ENCODE results near the gene IFT172.

IFT172 gene

GRCh38 chr2:27494284-27494943 is 4.9 kb upstream of the IFT172 start:
- TF ChIP-seq, protein P1, sequence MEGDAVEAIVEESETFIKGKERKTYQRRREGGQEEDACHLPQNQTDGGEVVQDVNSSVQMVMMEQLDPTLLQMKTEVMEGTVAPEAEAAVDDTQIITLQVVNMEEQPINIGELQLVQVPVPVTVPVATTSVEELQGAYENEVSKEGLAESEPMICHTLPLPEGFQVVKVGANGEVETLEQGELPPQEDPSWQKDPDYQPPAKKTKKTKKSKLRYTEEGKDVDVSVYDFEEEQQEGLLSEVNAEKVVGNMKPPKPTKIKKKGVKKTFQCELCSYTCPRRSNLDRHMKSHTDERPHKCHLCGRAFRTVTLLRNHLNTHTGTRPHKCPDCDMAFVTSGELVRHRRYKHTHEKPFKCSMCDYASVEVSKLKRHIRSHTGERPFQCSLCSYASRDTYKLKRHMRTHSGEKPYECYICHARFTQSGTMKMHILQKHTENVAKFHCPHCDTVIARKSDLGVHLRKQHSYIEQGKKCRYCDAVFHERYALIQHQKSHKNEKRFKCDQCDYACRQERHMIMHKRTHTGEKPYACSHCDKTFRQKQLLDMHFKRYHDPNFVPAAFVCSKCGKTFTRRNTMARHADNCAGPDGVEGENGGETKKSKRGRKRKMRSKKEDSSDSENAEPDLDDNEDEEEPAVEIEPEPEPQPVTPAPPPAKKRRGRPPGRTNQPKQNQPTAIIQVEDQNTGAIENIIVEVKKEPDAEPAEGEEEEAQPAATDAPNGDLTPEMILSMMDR (IDR thresholded peaks at IDR 0.05; ENCODE audit: insufficient read depth, low read length): no peak
- no peak for TF ChIP-seq SPI1 (IDR thresholded peaks at IDR 0.05; ENCODE audit: borderline replicate concordance, low read depth)
- TF ChIP-seq, protein P2, sequence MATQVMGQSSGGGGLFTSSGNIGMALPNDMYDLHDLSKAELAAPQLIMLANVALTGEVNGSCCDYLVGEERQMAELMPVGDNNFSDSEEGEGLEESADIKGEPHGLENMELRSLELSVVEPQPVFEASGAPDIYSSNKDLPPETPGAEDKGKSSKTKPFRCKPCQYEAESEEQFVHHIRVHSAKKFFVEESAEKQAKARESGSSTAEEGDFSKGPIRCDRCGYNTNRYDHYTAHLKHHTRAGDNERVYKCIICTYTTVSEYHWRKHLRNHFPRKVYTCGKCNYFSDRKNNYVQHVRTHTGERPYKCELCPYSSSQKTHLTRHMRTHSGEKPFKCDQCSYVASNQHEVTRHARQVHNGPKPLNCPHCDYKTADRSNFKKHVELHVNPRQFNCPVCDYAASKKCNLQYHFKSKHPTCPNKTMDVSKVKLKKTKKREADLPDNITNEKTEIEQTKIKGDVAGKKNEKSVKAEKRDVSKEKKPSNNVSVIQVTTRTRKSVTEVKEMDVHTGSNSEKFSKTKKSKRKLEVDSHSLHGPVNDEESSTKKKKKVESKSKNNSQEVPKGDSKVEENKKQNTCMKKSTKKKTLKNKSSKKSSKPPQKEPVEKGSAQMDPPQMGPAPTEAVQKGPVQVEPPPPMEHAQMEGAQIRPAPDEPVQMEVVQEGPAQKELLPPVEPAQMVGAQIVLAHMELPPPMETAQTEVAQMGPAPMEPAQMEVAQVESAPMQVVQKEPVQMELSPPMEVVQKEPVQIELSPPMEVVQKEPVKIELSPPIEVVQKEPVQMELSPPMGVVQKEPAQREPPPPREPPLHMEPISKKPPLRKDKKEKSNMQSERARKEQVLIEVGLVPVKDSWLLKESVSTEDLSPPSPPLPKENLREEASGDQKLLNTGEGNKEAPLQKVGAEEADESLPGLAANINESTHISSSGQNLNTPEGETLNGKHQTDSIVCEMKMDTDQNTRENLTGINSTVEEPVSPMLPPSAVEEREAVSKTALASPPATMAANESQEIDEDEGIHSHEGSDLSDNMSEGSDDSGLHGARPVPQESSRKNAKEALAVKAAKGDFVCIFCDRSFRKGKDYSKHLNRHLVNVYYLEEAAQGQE (IDR thresholded peaks at IDR 0.05; ENCODE audit: insufficient replicate concordance, low read depth): no peak
- no peak for TF ChIP-seq POLR2AphosphoS5 (IDR thresholded peaks at IDR 0.05; ENCODE audit: low read depth)
- TF ChIP-seq GABPA (IDR thresholded peaks at IDR 0.05; ENCODE audit: low read depth): no peak
- DNase-seq (ENCODE audit: low read depth in 1 of 2, low spot score in 1 of 2): no peak
- H3K4me3 ChIP-seq (replicated peaks; ENCODE audit: insufficient read depth, low read length): peak overlapping the region; percentile 20
- peaks cover 20% of the 10 kb centered on the region for H3K27me3 ChIP-seq (ENCODE audit: insufficient read depth, poor library complexity, severe bottlenecking)
- H3K27ac ChIP-seq (replicated peaks): no peak overlapping the region

- TF ChIP-seq, protein P1 (IDR thresholded peaks at IDR 0.05; ENCODE audit: insufficient read depth, low read length): no peak
- TF ChIP-seq, protein P2 (IDR thresholded peaks at IDR 0.05; ENCODE audit: insufficient replicate concordance, low read depth): no peak
- no peak for TF ChIP-seq GABPA (IDR thresholded peaks at IDR 0.05; ENCODE audit: low read depth)
- no peak for TF ChIP-seq SPI1 (IDR thresholded peaks at IDR 0.05; ENCODE audit: borderline replicate concordance, low read depth)
- no peak for TF ChIP-seq POLR2AphosphoS5 (IDR thresholded peaks at IDR 0.05; ENCODE audit: low read depth)
- Histone ChIP-seq H3K27ac (replicated peaks) (no peak overlapping the region), H3K27me3 (ENCODE audit: insufficient read depth, poor library complexity, severe bottlenecking) (peaks cover 20% of the 10 kb centered on the region), H3K4me3 (replicated peaks; ENCODE audit: insufficient read depth, low read length) (no peak overlapping the region)
- DNase-seq (ENCODE audit: low read depth in 1 of 2, low spot score in 1 of 2): no peak
Measured at GRCh38 chr2:27493948-27494283, 4.4 kb upstream of the IFT172 start.

- no peak for DNase-seq (ENCODE audit: low read depth in 1 of 2, low spot score in 1 of 2)
Measured at GRCh38 chr2:27492557-27492956, 3.0 kb upstream of the IFT172 start.

More at GRCh38 chr2:27492557-27492956, 3.0 kb upstream of the IFT172 start:
- no peak overlapping the region for H3K27ac ChIP-seq (replicated peaks)
- peaks cover 20% of the 10 kb centered on the region for H3K27me3 ChIP-seq (ENCODE audit: insufficient read depth, poor library complexity, severe bottlenecking)
- TF ChIP-seq POLR2AphosphoS5 (IDR thresholded peaks at IDR 0.05; ENCODE audit: low read depth): no peak
- no peak for TF ChIP-seq GABPA (IDR thresholded peaks at IDR 0.05; ENCODE audit: low read depth)
- TF ChIP-seq, protein P2 (IDR thresholded peaks at IDR 0.05; ENCODE audit: insufficient replicate concordance, low read depth): no peak
- TF ChIP-seq, protein P1 (IDR thresholded peaks at IDR 0.05; ENCODE audit: insufficient read depth, low read length): no peak
- TF ChIP-seq SPI1 (IDR thresholded peaks at IDR 0.05; ENCODE audit: borderline replicate concordance, low read depth): no peak
- H3K4me3 ChIP-seq (replicated peaks; ENCODE audit: insufficient read depth, low read length): no peak overlapping the region
